Measurements from ENCODE around the gene CA9.

DNA sequence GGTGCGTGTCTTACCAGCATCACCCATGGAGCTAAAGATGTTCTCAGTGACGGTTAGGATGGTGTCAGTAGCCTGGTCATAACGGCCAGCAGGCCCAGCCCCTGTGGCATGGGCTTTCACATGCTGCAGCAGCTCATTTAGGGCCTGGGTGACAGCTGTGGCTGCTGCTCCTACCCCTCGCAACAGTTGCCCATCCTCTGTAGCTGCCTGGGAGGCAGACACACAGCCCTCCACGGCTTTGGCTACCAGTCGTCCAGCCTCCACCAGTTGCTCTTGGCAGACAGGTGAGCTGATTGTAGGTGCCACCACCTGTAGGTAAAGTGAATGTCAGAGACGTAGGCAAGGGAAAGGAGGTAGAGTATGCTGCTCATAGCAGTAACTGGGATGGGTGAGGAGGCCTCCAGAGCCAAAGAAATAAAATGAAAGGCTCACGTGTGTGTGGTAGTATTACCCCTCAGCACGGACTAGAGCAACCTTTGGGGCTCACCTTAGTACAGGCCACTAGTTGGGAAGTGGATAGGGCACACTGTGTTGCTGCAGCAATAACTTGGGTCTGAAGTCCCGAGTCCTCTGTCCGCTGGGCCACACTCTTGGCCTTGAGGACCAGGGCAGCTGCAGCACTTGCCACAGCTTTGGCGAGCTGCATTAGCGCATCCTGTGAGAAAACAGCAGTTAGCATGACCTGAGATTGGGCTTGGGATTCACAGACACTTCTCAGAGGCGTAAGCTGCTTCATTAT is 43.6 kb downstream of the CA9 start:
- TF ChIP-seq RAD21 (IDR thresholded peaks at IDR 0.05; ENCODE audit: low read depth) (no peak), YY1 (IDR thresholded peaks at IDR 0.05; ENCODE audit: low read depth) (no peak)
